ENCODE measurements around the gene RNPS1. TPM values are rescaled to one million over a fixed set of nuclear protein-coding genes. Genes with fewer than 3 reads are reported as not detected.

RNPS1 gene
- total RNA-seq, 2 donors from 2014 or later: 94.5 to 157 TPM

DNA sequence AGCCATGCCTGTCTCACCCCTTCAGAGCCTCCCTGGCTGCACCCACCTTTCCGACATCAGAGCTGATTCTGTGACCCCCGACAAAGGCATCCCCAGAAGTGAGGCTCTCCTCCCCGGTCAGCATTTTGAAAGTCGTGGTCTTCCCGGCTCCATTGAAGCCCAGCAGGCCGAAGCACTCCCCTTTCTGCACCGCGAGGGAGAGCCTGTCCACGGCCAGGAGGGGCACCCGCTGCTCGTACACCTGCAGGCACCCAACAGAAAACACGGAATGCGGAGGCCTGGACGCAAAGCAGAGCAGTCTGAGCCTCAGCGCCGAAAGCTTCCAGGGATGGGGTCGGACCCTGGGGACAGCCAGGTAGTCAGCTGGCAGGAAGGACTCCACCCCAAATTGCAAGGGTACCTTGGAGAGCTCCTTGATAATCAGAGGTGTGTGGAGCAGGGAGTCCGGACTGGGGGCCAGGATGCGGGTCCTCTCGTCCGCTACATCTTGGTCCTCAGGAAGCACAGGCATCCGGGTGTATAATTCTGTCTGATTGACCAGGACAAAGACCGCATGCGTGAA is 13.1 kb upstream of the RNPS1 start:
- peaks cover 16% of the 10 kb centered on the region for H3K36me3 ChIP-seq
- DNase-seq (ENCODE audit: low spot score) (no peak), ATAC-seq (ENCODE audit: insufficient number of reproducible peaks, low FRiP score, low read depth) (no peak)
- H3K4me1 ChIP-seq (ENCODE audit: control insufficient read depth in 1 of 2, low read depth in 2 of 2): no peaks in the 10 kb centered on the region
- no peaks in the 10 kb centered on the region for H3K27me3 ChIP-seq (replicated peaks; ENCODE audit: insufficient read depth)
- no peaks in the 10 kb centered on the region for H3K9me3 ChIP-seq
- H3K27ac ChIP-seq: no peak overlapping the region
- no peak overlapping the region for H3K4me3 ChIP-seq
- TF ChIP-seq, protein P1, sequence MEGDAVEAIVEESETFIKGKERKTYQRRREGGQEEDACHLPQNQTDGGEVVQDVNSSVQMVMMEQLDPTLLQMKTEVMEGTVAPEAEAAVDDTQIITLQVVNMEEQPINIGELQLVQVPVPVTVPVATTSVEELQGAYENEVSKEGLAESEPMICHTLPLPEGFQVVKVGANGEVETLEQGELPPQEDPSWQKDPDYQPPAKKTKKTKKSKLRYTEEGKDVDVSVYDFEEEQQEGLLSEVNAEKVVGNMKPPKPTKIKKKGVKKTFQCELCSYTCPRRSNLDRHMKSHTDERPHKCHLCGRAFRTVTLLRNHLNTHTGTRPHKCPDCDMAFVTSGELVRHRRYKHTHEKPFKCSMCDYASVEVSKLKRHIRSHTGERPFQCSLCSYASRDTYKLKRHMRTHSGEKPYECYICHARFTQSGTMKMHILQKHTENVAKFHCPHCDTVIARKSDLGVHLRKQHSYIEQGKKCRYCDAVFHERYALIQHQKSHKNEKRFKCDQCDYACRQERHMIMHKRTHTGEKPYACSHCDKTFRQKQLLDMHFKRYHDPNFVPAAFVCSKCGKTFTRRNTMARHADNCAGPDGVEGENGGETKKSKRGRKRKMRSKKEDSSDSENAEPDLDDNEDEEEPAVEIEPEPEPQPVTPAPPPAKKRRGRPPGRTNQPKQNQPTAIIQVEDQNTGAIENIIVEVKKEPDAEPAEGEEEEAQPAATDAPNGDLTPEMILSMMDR (IDR thresholded peaks at IDR 0.05): no peak

DNA sequence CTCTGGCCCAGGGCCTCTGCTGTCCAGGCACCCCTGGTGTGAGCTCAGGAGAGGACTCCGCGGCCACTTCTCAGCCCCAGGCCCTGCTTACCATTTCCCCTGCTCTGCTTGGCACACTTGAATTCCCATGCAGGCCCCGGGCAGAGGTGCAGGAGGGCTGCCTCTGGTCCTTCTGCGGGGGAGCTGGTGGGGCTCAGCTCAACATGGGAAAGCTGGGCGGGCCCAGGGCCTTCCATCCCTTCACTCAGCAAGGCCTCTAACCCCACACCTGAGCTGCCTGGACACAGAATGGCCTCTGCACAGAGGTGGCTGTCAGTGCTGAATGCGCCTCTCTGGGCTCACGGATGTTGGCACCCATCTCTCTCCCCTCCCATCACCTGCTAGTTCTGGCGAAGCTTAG is 12.5 kb upstream of the RNPS1 start:
- no peak for DNase-seq (ENCODE audit: low spot score)
- Histone ChIP-seq H3K9me3 (no peaks in the 10 kb centered on the region), H3K4me3 (no peak overlapping the region), H3K27me3 (replicated peaks; ENCODE audit: insufficient read depth) (no peaks in the 10 kb centered on the region), H3K27ac (no peak overlapping the region), H3K4me1 (ENCODE audit: control insufficient read depth in 1 of 2, low read depth in 2 of 2) (no peaks in the 10 kb centered on the region), H3K36me3 (peaks cover 16% of the 10 kb centered on the region)
- TF ChIP-seq, protein P1 (IDR thresholded peaks at IDR 0.05): no peak
- ATAC-seq (ENCODE audit: insufficient number of reproducible peaks, low FRiP score, low read depth): no peak

DNA sequence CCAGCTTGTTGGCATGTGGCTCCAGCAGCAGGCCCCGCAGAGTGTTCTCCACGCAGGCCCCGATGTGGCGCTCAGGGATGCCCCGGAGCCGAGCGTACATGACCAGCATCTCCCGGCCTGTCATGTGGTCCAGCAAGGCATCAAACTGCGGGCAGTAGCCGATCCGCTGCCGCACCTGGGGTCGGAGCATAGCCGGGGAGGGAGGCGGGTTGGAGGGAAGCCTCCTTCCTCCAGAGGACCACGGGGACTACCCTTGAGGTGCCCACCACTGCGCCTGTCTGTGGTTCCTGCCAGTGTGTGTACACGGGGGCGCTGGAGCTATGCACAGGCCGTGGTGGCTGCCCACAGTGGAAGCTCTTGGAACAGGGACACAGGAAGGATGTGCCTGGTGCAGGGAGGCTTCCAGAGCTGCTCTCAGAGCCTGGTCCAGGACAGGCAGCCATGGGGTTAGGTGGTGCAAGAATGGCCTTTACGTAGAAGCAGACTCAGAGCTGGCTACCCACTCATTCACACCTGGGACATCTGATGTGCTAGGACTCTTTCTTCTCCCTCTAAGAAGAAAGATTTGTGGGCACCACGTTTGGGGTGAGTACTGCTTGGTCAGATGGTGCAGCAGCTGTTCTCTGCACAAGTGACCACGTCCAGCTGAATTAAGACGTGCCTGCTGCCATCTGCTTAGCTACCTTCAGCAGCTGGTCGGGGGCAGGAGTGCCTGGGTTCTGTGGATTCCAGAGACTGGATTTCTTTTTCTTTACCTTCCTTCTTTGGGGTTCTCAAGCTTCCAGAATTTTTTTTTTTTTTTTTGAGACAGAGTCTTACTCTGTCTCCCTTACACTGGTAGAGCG is 11.3 kb upstream of the RNPS1 start:
- DNase-seq (ENCODE audit: low spot score) (no peak), ATAC-seq (ENCODE audit: insufficient number of reproducible peaks, low FRiP score, low read depth) (no peak)
- TF ChIP-seq, protein P1 (IDR thresholded peaks at IDR 0.05): no peak
- Histone ChIP-seq H3K27ac (no peak overlapping the region), H3K4me1 (ENCODE audit: control insufficient read depth in 1 of 2, low read depth in 2 of 2) (no peaks in the 10 kb centered on the region), H3K9me3 (no peaks in the 10 kb centered on the region), H3K4me3 (no peak overlapping the region), H3K36me3 (peaks cover 16% of the 10 kb centered on the region), H3K27me3 (replicated peaks; ENCODE audit: insufficient read depth) (no peaks in the 10 kb centered on the region)

DNA sequence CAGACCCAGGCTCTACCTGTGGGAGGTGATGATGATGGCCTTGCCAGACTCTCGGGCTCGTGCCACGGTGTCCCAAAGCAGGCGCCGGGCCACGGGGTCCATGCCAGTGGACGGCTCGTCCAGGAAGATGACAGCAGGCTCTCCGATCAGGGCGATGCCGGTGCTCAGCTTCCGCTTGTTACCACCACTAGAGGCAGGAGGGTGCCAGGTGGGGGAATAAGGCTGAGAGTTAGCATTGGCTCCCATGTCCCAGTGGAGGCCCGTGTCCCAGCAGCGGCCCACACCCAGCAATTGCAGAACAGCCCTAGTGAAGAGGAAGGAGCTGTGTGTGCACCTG is 10.3 kb upstream of the RNPS1 start:
- TF ChIP-seq, protein P1 (IDR thresholded peaks at IDR 0.05): no peak
- no peaks in the 10 kb centered on the region for H3K9me3 ChIP-seq
- no peaks in the 10 kb centered on the region for H3K27me3 ChIP-seq (replicated peaks; ENCODE audit: insufficient read depth)
- H3K27ac ChIP-seq: no peak overlapping the region
- no peaks in the 10 kb centered on the region for H3K4me1 ChIP-seq (ENCODE audit: control insufficient read depth in 1 of 2, low read depth in 2 of 2)
- DNase-seq (ENCODE audit: low spot score) (no peak), ATAC-seq (ENCODE audit: insufficient number of reproducible peaks, low FRiP score, low read depth) (no peak)
- H3K4me3 ChIP-seq: no peak overlapping the region
- H3K36me3 ChIP-seq: peaks cover 16% of the 10 kb centered on the region

DNA sequence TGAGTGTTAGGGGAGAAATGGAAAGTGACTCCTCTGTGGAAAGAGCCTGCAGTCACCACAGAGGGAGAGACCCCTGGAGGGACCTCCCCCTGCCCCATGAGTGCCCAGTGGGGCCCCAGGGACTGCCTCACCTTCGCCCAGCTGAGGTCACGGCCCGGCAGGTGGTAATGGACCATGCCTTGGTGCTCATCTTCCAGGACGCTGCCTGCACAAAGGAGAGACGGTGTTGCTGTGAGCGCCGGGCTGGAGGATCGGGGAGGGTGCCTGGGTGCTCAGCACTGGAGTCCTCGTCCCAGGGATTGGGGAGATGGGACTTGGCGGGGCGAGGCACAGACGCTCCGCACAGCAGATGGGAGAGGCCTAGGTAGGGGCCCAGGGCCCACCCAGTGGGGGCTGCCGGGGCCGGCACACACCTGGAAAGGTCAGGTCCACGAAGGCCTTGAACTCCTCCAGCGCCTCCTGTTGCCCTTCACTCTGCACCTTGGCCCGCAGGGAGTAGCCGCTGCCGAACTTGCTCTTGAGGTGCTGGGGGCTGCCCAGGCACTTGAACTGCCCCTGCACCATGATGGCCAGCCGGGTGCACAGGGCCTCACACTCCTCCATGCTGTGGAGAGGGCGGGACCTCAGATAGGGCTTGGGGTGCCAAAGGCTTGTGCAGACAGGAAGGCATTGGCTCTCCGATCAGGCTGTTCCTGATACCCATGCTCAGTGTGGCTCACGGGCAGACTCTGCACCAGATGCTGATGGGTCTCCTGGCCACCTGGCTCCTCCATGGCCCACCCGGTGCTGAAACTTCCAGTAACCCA is 9.7 kb upstream of the RNPS1 start:
- Histone ChIP-seq H3K36me3 (peaks cover 16% of the 10 kb centered on the region), H3K9me3 (no peaks in the 10 kb centered on the region), H3K4me1 (ENCODE audit: control insufficient read depth in 1 of 2, low read depth in 2 of 2) (no peaks in the 10 kb centered on the region), H3K4me3 (no peak overlapping the region), H3K27me3 (replicated peaks; ENCODE audit: insufficient read depth) (no peaks in the 10 kb centered on the region), H3K27ac (no peak overlapping the region)
- DNase-seq (ENCODE audit: low spot score): no peak
- ATAC-seq (ENCODE audit: insufficient number of reproducible peaks, low FRiP score, low read depth): no peak
- TF ChIP-seq, protein P1 (IDR thresholded peaks at IDR 0.05): no peak
